B cell (primary cell): ENCODE measurements around the gene PALM3. TPM values are rescaled to one million over a fixed set of nuclear protein-coding genes. Genes with fewer than 3 reads are reported as not detected.
"Not testable (repeated sequence)": the region's sequence is repeated elsewhere in the genome, so short reads cannot be mapped to it uniquely, and the experiment has no call there.

ENCODE experiments used
- ATAC-seq: fragments of 200-7000 bp; cut with Tn5 transposase; one replicate; pipeline ENCODE4 v1.10.0; 2021; ENCODE audit warnings: low read depth, mild to moderate bottlenecking, moderate number of reproducible peaks, moderate library complexity
- CTCF ChIA-PET: fragments of 350-600 bp; sonication (Branson Sonifier 250); formaldehyde crosslinking; loops from one replicate; lab custom pipeline; 2021; ENCODE audit warnings: antibody characterized with exemption, inconsistent platforms; lab: Charles Lee
- POLR2A ChIA-PET: fragments of 350-600 bp; sonication (Branson Sonifier 250); formaldehyde crosslinking; loops from one replicate; lab custom pipeline; 2021; ENCODE audit warnings: antibody characterized with exemption; lab: Charles Lee
- DNase-seq: peaks from one replicate; pipeline ENCODE4 v3.0.0; 2013
- H2AFZ ChIP-seq: 2 replicates; pipeline ENCODE4 v1.6.1; 2012; ENCODE audit warnings: mild to moderate bottlenecking, low read depth, low read length; ENCODE audit not compliant: insufficient read depth, poor library complexity, severe bottlenecking
- H3K27ac ChIP-seq, 2 donors: 1 replicate in 1 of 2; 2 replicates in 1 of 2; pipeline ENCODE4 v1.5.1; 2012 to 2013; ENCODE audit warnings: low read length in 2 of 2, mild to moderate bottlenecking in 2 of 2, moderate library complexity in 1 of 2
- H3K27me3 ChIP-seq, 4 experiments: fragments of 200-600 bp in 1 of 4; sonication (generic) in 1 of 4; replicated peaks in 1 of 4; 1 replicate in 2 of 4; 2 replicates in 2 of 4; pipeline versions ENCODE4 v1.6.1 to v1.7.0; 2013 to 2016; ENCODE audit warnings: low read length in 3 of 4, mild to moderate bottlenecking in 2 of 4, mixed read lengths in 1 of 4, moderate library complexity in 1 of 4; ENCODE audit not compliant: insufficient read depth in 4 of 4, control insufficient read depth in 3 of 4; ENCODE audit errors: control extremely low read depth in 1 of 4
- H3K36me3 ChIP-seq, 2 experiments: replicated peaks in 1 of 2; 1 replicate in 1 of 2; 2 replicates in 1 of 2; pipeline versions ENCODE4 v1.6.1 to v1.7.1; 2013; ENCODE audit warnings: low read length in 1 of 2; ENCODE audit not compliant: insufficient read depth in 2 of 2, control insufficient read depth in 1 of 2; ENCODE audit errors: control extremely low read depth in 1 of 2, extremely low read depth in 1 of 2
- H3K4me1 ChIP-seq, 2 donors: fragments of 200-600 bp in 1 of 2; sonication (generic) in 1 of 2; 1 replicate in 1 of 2; 2 replicates in 1 of 2; pipeline versions ENCODE4 v1.5.1 to v1.6.1; 2013 to 2017; ENCODE audit warnings: low read length in 2 of 2; ENCODE audit not compliant: control insufficient read depth in 2 of 2, insufficient read depth in 2 of 2
- H3K4me2 ChIP-seq: replicated peaks from 2 replicates; pipeline ENCODE3; 2012; ENCODE audit warnings: mild to moderate bottlenecking, low read depth, low read length; ENCODE audit not compliant: poor library complexity, severe bottlenecking
- H3K4me3 ChIP-seq, 5 experiments: fragments of 200-600 bp in 1 of 5; sonication (generic) in 1 of 5; 1 replicate in 3 of 5; 2 replicates in 2 of 5; pipeline versions ENCODE4 v1.5.1 to v1.7.0; 2011 to 2016; ENCODE audit warnings: low read length in 4 of 5, mild to moderate bottlenecking in 4 of 5, low read depth in 2 of 5, control low read depth in 1 of 5, moderate library complexity in 1 of 5; ENCODE audit not compliant: insufficient read depth in 1 of 5; ENCODE audit errors: control extremely low read depth in 1 of 5, extremely low read depth in 1 of 5
- H3K79me2 ChIP-seq: fragments of 200-600 bp; sonication (generic); one replicate; pipeline ENCODE4 v1.6.0; 2016; ENCODE audit warnings: low read length; ENCODE audit not compliant: control insufficient read depth, insufficient read depth
- H3K9ac ChIP-seq: fragments of 200-600 bp; sonication (generic); 2 replicates; pipeline ENCODE4 v1.6.1; 2017; ENCODE audit warnings: mild to moderate bottlenecking, low read length, moderate library complexity
- H3K9me3 ChIP-seq, 3 donors: one replicate each; pipeline versions ENCODE4 v1.6.1 to v1.7.1; 2013; ENCODE audit warnings: low read length in 2 of 3; ENCODE audit not compliant: control insufficient read depth in 2 of 3, insufficient read depth in 1 of 3; ENCODE audit errors: control extremely low read depth in 1 of 3
- H4K20me1 ChIP-seq: 2 replicates; pipeline ENCODE4 v1.6.0; 2012; ENCODE audit warnings: mild to moderate bottlenecking, low read length; ENCODE audit not compliant: insufficient read depth, control insufficient read depth, poor library complexity, severe bottlenecking
- H3K27ac Mint-ChIP-seq: one replicate; pipeline ENCODE4 v1.8.0; 2021; ENCODE audit warnings: mixed read lengths
- H3K27me3 Mint-ChIP-seq: one replicate; pipeline ENCODE4 v1.8.0; 2021; ENCODE audit warnings: mixed read lengths
- H3K4me1 Mint-ChIP-seq: one replicate; pipeline ENCODE4 v1.8.0; 2021; ENCODE audit warnings: mixed read lengths
- H3K4me3 Mint-ChIP-seq: one replicate; pipeline ENCODE4 v1.8.0; 2021; ENCODE audit warnings: mixed read lengths
- H3K9me3 Mint-ChIP-seq: one replicate; pipeline ENCODE4 v1.8.0; 2022; ENCODE audit warnings: mixed read lengths; ENCODE audit not compliant: insufficient read depth
- EZH2 ChIP-seq: IDR thresholded peaks from 2 replicates; pipeline ENCODE4 v1.6.1; 2012; ENCODE audit warnings: borderline replicate concordance, low read depth, mild to moderate bottlenecking, moderate library complexity, low read length; ENCODE audit not compliant: insufficient read depth, poor library complexity, severe bottlenecking
- WGBS: methylation state at CpG from one replicate; pipeline ENCODE4 v1.1.5; 2013; ENCODE audit warnings: missing lambda C conversion rate; ENCODE audit not compliant: insufficient coverage; 5-methylcytosine and 5-hydroxymethylcytosine counted together
- intact Hi-C: fragments of 100-400 bp; cut with micrococcal nuclease; formaldehyde crosslinking; loops from one replicate; pipeline ENCODE4 v1.10.0; 2022
- polyA plus RNA-seq: library from polyadenylated mRNA; depleted of rRNA; stranded (reverse); fragments of >200 nt; gene quantifications from 2 replicates; pipeline ENCODE4 v1.2.3, GENCODE V29; 2012
- total RNA-seq, 2 donors: library from RNA; stranded (reverse); fragments of 120-200 nt in 1 of 2; gene quantifications; 1 replicate in 1 of 2; 2 replicates in 1 of 2; pipeline versions ENCODE4 v1.2.3 to v1.2.4, GENCODE V29; 2013 to 2022
- TF ChIP-seq, protein P1 (sequence below): fragments of 200-600 bp; IDR thresholded peaks from one replicate; pipeline ENCODE4 v1.8.0; 2022; ENCODE audit warnings: antibody characterized with exemption, mild to moderate bottlenecking

The PALM3 gene
- total and polyA plus RNA-seq, 2 donors (not counting 1 experiment from before 2014, with no cell fraction given) = not detected

DNA sequence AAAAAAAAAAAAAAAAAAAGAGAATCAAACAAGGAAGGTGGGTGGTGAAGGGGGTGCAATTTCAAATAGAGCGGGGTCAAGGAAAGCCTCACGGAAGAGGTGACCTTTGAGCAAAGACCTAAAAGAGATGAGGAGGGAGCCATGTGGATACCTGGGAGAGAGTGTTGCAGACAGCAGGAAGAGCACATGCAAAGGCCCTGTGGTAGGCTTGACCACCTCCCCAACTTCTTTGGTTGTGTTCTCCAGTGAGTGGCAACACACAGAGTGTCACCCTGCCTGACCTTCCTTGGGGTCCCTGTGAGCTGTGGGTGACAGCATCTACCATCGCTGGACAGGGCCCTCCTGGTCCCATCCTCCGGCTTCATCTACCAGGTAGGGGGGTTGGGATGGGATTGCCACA, 11.4 kb downstream of the PALM3 start:
- Mint-ChIP-seq H3K4me3 (no peak overlapping the region), H3K27ac (no peak overlapping the region), H3K27me3 (no peaks in the 10 kb centered on the region), H3K9me3 (no peaks in the 10 kb centered on the region), H3K4me1 (no peaks in the 10 kb centered on the region)
- ChIA-PET CTCF (interaction anchor here (0.7 to 1.1 kb wide), 2 partner anchors 18 to 1298 kb away, joined by 4 read pairs; no protein-coding TSS in a partner anchor), POLR2A (interaction anchor here (0.7 kb wide), 1 partner anchor 168 kb away, joined by 9 read pairs; no protein-coding TSS in a partner anchor)
- Histone ChIP-seq H3K4me1 (no peaks in the 10 kb centered on the region), H3K9me3 (peaks cover 0 to 11% (median 2%) of the 10 kb centered on the region in 3 donors), H2AFZ (no peak overlapping the region), H3K27ac (no peak overlapping the region), H3K4me3 (no peak overlapping the region), H3K9ac (no peak overlapping the region), H3K36me3 (peaks cover 9 to 47% of the 10 kb centered on the region in 2 experiments), H4K20me1 (peaks cover 20% of the 10 kb centered on the region), H3K79me2 (no peaks in the 10 kb centered on the region), H3K4me2 (no peak overlapping the region), H3K27me3 (no peaks in the 10 kb centered on the region)
- intact Hi-C loops = no loop called here
- no peak for ATAC-seq
- no peak for DNase-seq
- TF ChIP-seq EZH2 = no peak
- TF ChIP-seq, protein P1, sequence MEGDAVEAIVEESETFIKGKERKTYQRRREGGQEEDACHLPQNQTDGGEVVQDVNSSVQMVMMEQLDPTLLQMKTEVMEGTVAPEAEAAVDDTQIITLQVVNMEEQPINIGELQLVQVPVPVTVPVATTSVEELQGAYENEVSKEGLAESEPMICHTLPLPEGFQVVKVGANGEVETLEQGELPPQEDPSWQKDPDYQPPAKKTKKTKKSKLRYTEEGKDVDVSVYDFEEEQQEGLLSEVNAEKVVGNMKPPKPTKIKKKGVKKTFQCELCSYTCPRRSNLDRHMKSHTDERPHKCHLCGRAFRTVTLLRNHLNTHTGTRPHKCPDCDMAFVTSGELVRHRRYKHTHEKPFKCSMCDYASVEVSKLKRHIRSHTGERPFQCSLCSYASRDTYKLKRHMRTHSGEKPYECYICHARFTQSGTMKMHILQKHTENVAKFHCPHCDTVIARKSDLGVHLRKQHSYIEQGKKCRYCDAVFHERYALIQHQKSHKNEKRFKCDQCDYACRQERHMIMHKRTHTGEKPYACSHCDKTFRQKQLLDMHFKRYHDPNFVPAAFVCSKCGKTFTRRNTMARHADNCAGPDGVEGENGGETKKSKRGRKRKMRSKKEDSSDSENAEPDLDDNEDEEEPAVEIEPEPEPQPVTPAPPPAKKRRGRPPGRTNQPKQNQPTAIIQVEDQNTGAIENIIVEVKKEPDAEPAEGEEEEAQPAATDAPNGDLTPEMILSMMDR = no peak
- 100% methylated on average over 4 of the region's 4 CpGs for WGBS

DNA sequence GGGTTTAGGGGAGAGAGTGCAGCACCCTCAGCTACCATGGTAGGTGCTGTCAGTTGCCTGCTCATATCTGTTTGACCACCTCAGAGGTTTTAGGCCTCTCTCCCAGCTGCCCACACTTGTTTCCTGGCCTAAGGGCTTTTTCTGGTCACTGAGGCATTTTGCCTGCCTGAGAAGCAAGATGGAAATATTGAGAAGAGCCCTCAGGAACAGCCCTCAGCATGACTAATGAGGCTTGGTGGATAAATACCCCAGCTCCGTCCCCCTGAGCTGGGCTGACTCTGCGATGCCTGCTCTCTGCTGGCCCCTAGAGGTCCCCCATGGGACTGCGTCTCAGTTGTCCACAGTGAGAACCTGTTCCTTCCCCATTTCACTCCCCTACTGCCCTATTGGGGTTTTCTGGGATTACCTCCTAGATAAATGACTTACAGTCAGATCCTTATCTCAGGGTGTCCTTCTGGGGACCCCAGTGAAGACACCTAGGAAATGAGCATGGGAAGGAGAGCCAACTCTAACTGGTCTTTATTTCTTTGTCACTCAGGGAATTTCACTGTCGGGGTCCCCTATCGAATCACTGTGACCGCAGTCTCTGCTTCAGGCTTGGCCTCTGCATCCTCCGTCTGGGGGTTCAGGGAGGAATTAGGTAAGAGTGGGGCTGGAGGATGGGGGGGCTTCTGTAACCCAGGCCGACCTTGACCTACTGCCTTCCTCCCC, 13.3 kb downstream of the PALM3 start:
- Histone ChIP-seq H3K4me2 (no peak overlapping the region), H3K4me1 (no peaks in the 10 kb centered on the region), H3K79me2 (no peaks in the 10 kb centered on the region), H3K4me3 (no peak overlapping the region), H3K9ac (no peak overlapping the region), H3K36me3 (peaks cover 9 to 56% of the 10 kb centered on the region in 2 experiments), H3K9me3 (peaks cover 0 to 9% (median 2%) of the 10 kb centered on the region in 3 donors), H4K20me1 (peaks cover 20% of the 10 kb centered on the region), H2AFZ (no peak overlapping the region), H3K27me3 (no peaks in the 10 kb centered on the region), H3K27ac (no peak overlapping the region)
- peak; percentile 92 for ATAC-seq
- no peaks in the 10 kb centered on the region for H3K27me3 Mint-ChIP-seq
- no peaks in the 10 kb centered on the region for H3K9me3 Mint-ChIP-seq
- intact Hi-C loops = loop anchor here (1.0 kb wide), 1 partner anchor 142 kb away; the partner anchor contains the start of genes BRME1 and CC2D1A
- H3K4me1 Mint-ChIP-seq = no peaks in the 10 kb centered on the region
- ChIA-PET POLR2A (interaction anchor here (0.5 to 0.7 kb wide), 2 partner anchors 24 to 260 kb away, joined by 3 to 5 read pairs; partner anchors contain the start of gene MISP3), CTCF (interaction anchor here (0.6 to 3.0 kb wide), 41 partner anchors 7 to 933 kb away, joined by 3 to 29 read pairs (median 4); partner anchors contain the start of genes IL27RA and MISP3)
- TF ChIP-seq, protein P1 = peak; percentile 95
- TF ChIP-seq EZH2 = no peak
- peak; percentile 80 for DNase-seq
- H3K4me3 Mint-ChIP-seq = no peak overlapping the region
- 84% methylated on average over 3 of the region's 8 CpGs for WGBS
- no peak overlapping the region for H3K27ac Mint-ChIP-seq

DNA sequence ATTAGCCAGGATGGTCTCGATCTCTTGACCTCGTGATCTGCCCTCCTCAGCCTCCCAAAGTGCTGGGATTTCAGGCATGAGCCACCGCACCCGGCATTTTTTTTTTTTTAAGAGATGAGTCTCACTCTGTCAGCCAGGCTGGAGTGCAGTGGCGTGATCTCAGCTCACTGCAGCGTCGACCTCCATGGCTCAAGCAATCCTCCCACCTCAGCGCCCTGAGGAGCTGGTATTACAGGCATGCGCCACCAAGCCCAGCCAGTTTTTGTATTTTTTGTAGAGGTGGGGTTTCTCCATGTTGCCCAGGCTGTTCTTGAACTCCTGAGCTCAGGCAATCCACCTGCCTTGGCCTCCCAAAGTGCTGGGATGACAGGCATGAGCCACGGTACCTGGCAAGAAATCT, 14.0 kb downstream of the PALM3 start:
- H3K79me2 ChIP-seq, H3K4me3 Mint-ChIP-seq, H3K27ac Mint-ChIP-seq, H3K4me1 ChIP-seq, H3K4me1 Mint-ChIP-seq, H3K9me3 Mint-ChIP-seq, H3K27me3 Mint-ChIP-seq, ATAC-seq, DNase-seq, H3K9me3 ChIP-seq, H3K27ac ChIP-seq, H3K4me2 ChIP-seq, H3K27me3 ChIP-seq, H3K4me3 ChIP-seq, H3K9ac ChIP-seq, H2AFZ ChIP-seq: not testable (repeated sequence)
- POLR2A ChIA-PET = interaction anchor here (0.6 to 0.7 kb wide), 4 partner anchors 19 to 271 kb away, joined by 3 to 5 read pairs (median 4); no protein-coding TSS in a partner anchor
- 100% methylated on average over 5 of the region's 10 CpGs for WGBS
- peaks cover 20% of the 10 kb centered on the region for H4K20me1 ChIP-seq
- intact Hi-C loops = loop anchor here (1.0 kb wide), 1 partner anchor 142 kb away; the partner anchor contains the start of genes BRME1 and CC2D1A
- peaks cover 9 to 59% of the 10 kb centered on the region in 2 experiments for H3K36me3 ChIP-seq
- CTCF ChIA-PET = interaction anchor here (0.6 to 3.0 kb wide), 40 partner anchors 8 to 586 kb away, joined by 3 to 29 read pairs (median 4); partner anchors contain the start of genes IL27RA and MISP3
